IMR-90 (cell line): ENCODE data around the gene SEMA3C. TPM values are rescaled to one million over a fixed set of nuclear protein-coding genes. Genes with fewer than 3 reads are reported as not detected.

ENCODE experiments used
- ATAC-seq: fragments of 200-7000 bp; cut with Tn5 transposase; 2 replicates; pipeline ENCODE4 v1.9.1; 2020; ENCODE audit warnings: low read depth, mild to moderate bottlenecking, moderate library complexity
- BruUV-seq: library from RNA; stranded (reverse); fragments of 400-500 nt; replicated peaks from 2 replicates; lab custom pipeline; 2021; lab: Mats Ljungman, UMichigan
- CTCF ChIA-PET: fragments of 300-600 bp; formaldehyde crosslinking; extraction: SDS; loops from one replicate; lab custom pipeline; 2021; ENCODE audit warnings: antibody characterized with exemption; lab: Yijun Ruan, JAX
- POLR2A ChIA-PET: fragments of 300-600 bp; sonication (Branson Sonifier 250); formaldehyde crosslinking; loops from one replicate; lab custom pipeline; 2022; ENCODE audit warnings: antibody characterized with exemption; ENCODE audit not compliant: unreplicated experiment; lab: Charles Lee
- DNase-seq: peaks from one replicate; pipeline ENCODE4 v3.0.0; 2013
- H2AFZ ChIP-seq: replicated peaks from 2 replicates; pipeline ENCODE3; 2013; ENCODE audit warnings: low read length, mild to moderate bottlenecking; ENCODE audit not compliant: poor library complexity
- H2AK5ac ChIP-seq: 2 replicates; pipeline ENCODE4 v1.6.1; 2013; ENCODE audit warnings: low read depth, low read length, inconsistent platforms
- H2AK9ac ChIP-seq: replicated peaks from 2 replicates; pipeline ENCODE3; 2013; ENCODE audit warnings: mild to moderate bottlenecking, low read depth, low read length, moderate library complexity; ENCODE audit not compliant: poor library complexity
- H2BK120ac ChIP-seq: 2 replicates; pipeline ENCODE4 v1.6.1; 2013; ENCODE audit warnings: low read depth, low read length, inconsistent platforms
- H2BK15ac ChIP-seq: 3 replicates; pipeline ENCODE4 v1.6.1; 2013; ENCODE audit warnings: low read depth, low read length, inconsistent platforms
- H2BK20ac ChIP-seq: 2 replicates; pipeline ENCODE4 v1.6.1; 2013; ENCODE audit warnings: low read depth, mild to moderate bottlenecking, inconsistent platforms, low read length, moderate library complexity
- H2BK5ac ChIP-seq: 2 replicates; pipeline ENCODE4 v1.6.1; 2013; ENCODE audit warnings: mild to moderate bottlenecking, low read depth, low read length, inconsistent platforms; ENCODE audit not compliant: poor library complexity, severe bottlenecking
- H3K14ac ChIP-seq: replicated peaks from 2 replicates; pipeline ENCODE4 v1.6.1; 2013; ENCODE audit warnings: low read depth, low read length, inconsistent platforms
- H3K18ac ChIP-seq: 2 replicates; pipeline ENCODE4 v1.6.1; 2013; ENCODE audit warnings: low read depth, low read length, control low read depth
- H3K23ac ChIP-seq: 2 replicates; pipeline ENCODE4 v1.6.1; 2013; ENCODE audit warnings: low read depth, low read length, inconsistent platforms
- H3K27ac ChIP-seq: 2 replicates; pipeline ENCODE4 v1.5.1; 2013; ENCODE audit warnings: mild to moderate bottlenecking, control low read depth, low read length; ENCODE audit not compliant: insufficient read depth
- H3K27me3 ChIP-seq: 2 replicates; pipeline ENCODE4 v1.6.1; 2013; ENCODE audit warnings: low read length; ENCODE audit not compliant: control insufficient read depth, insufficient read depth
- H3K36me3 ChIP-seq: 2 replicates; pipeline ENCODE4 v1.6.1; 2013; ENCODE audit warnings: low read length, mixed read lengths; ENCODE audit not compliant: control insufficient read depth, insufficient read depth
- H3K4ac ChIP-seq: 2 replicates; pipeline ENCODE4 v1.6.1; 2013; ENCODE audit warnings: low read depth, low read length, inconsistent platforms
- H3K4me1 ChIP-seq: 2 replicates; pipeline ENCODE4 v1.6.1; 2013; ENCODE audit warnings: low read length, mixed read lengths; ENCODE audit not compliant: control insufficient read depth, insufficient read depth
- H3K4me2 ChIP-seq: 2 replicates; pipeline ENCODE4 v1.6.1; 2013; ENCODE audit warnings: low read depth, mild to moderate bottlenecking, control low read depth, low read length, moderate library complexity
- H3K4me3 ChIP-seq: 2 replicates; pipeline ENCODE4 v1.5.1; 2013; ENCODE audit warnings: low read depth, mild to moderate bottlenecking, control low read depth, low read length, moderate library complexity; ENCODE audit not compliant: insufficient read depth
- H3K56ac ChIP-seq: 2 replicates; pipeline ENCODE4 v1.6.1; 2013; ENCODE audit warnings: low read length, inconsistent platforms; ENCODE audit not compliant: insufficient read depth; ENCODE audit errors: extremely low read depth
- H3K79me1 ChIP-seq, 2 experiments: 2 replicates each; pipeline ENCODE4 v1.6.1; 2013; ENCODE audit warnings: low read length in 2 of 2, inconsistent platforms in 1 of 2, low read depth in 1 of 2
- H3K9ac ChIP-seq: 2 replicates; pipeline ENCODE4 v1.6.1; 2013; ENCODE audit warnings: low read depth, low read length, control low read depth
- H3K9me1 ChIP-seq: 2 replicates; pipeline ENCODE4 v1.6.1; 2013; ENCODE audit warnings: low read length, inconsistent platforms; ENCODE audit not compliant: insufficient read depth
- H3K9me3 ChIP-seq: 2 replicates; pipeline ENCODE4 v1.6.1; 2013; ENCODE audit warnings: low read length; ENCODE audit not compliant: control insufficient read depth, insufficient read depth
- H4K20me1 ChIP-seq: 2 replicates; pipeline ENCODE4 v1.6.1; 2013; ENCODE audit warnings: low read length, inconsistent platforms; ENCODE audit not compliant: insufficient read depth
- H4K5ac ChIP-seq: 2 replicates; pipeline ENCODE4 v1.6.1; 2013; ENCODE audit warnings: mild to moderate bottlenecking, low read depth, low read length, control low read depth
- H4K8ac ChIP-seq, 2 experiments: 2 replicates each; pipeline ENCODE4 v1.6.1; 2013; ENCODE audit warnings: low read depth in 2 of 2, low read length in 2 of 2, control low read depth in 1 of 2, inconsistent platforms in 1 of 2
- H4K91ac ChIP-seq: 2 replicates; pipeline ENCODE4 v1.6.1; 2013; ENCODE audit warnings: low read depth, low read length, inconsistent platforms; ENCODE audit not compliant: insufficient read depth
- BHLHE40 ChIP-seq: fragments of 150-350 bp; IDR thresholded peaks from 2 replicates; pipeline ENCODE4 v1.6.1; 2016; ENCODE audit warnings: mild to moderate bottlenecking, low read depth, low read length
- CEBPB ChIP-seq: IDR thresholded peaks from 2 replicates; pipeline ENCODE4 v1.6.1; 2012; ENCODE audit warnings: low read depth, low read length, improper control_type of control experiment
- CTCF ChIP-seq: conservative IDR thresholded peaks from 2 replicates; pipeline ENCODE4 v1.5.1; 2012; ENCODE audit warnings: mild to moderate bottlenecking, low read depth, low read length, improper control_type of control experiment
- ELK1 ChIP-seq: fragments of 150-350 bp; IDR thresholded peaks from 2 replicates; pipeline ENCODE4 v1.6.1; 2016; ENCODE audit warnings: low read depth, mild to moderate bottlenecking, low read length, moderate library complexity, borderline replicate concordance
- FOS ChIP-seq: fragments of 150-350 bp; IDR thresholded peaks from 2 replicates; pipeline ENCODE4 v1.6.1; 2016; ENCODE audit warnings: low read depth, low read length
- MAFK ChIP-seq: IDR thresholded peaks from 2 replicates; pipeline ENCODE4 v1.6.1; 2012; ENCODE audit warnings: low read depth, low read length, improper control_type of control experiment
- MAZ ChIP-seq: IDR thresholded peaks from 2 replicates; pipeline ENCODE4 v1.6.1; 2012; ENCODE audit warnings: low read depth, mild to moderate bottlenecking, low read length, improper control_type of control experiment, moderate library complexity, borderline replicate concordance
- MXI1 ChIP-seq: IDR thresholded peaks from 2 replicates; pipeline ENCODE4 v1.6.1; 2012; ENCODE audit warnings: low read depth, mild to moderate bottlenecking, low read length, moderate library complexity, borderline replicate concordance
- POLR2A ChIP-seq: IDR thresholded peaks from 2 replicates; pipeline ENCODE4 v1.6.1; 2012; ENCODE audit warnings: mild to moderate bottlenecking, low read depth, low read length
- RAD21 ChIP-seq: IDR thresholded peaks from 2 replicates; pipeline ENCODE4 v1.6.1; 2012; ENCODE audit warnings: low read length, improper control_type of control experiment
- RFX5 ChIP-seq: IDR thresholded peaks from 2 replicates; pipeline ENCODE4 v1.8.0; 2012; ENCODE audit warnings: low read depth, mild to moderate bottlenecking, low read length, moderate library complexity
- SMC3 ChIP-seq: fragments of 150-350 bp; IDR thresholded peaks from 2 replicates; pipeline ENCODE4 v1.6.1; 2016; ENCODE audit warnings: low read depth, mild to moderate bottlenecking, antibody characterized with exemption, low read length, moderate library complexity
- USF2 ChIP-seq: fragments of 150-350 bp; IDR thresholded peaks from 2 replicates; pipeline ENCODE4 v1.6.1; 2017; ENCODE audit warnings: mild to moderate bottlenecking, antibody characterized with exemption, low read length, low read depth
- WGBS, 2 experiments: methylation state at CpG; one replicate each; pipeline versions ENCODE4 v1.1.5 to v1.1.7; 2013; ENCODE audit warnings: missing lambda C conversion rate in 2 of 2; ENCODE audit not compliant: insufficient read length in 1 of 2; ENCODE audit errors: extremely low coverage in 2 of 2; 5-methylcytosine and 5-hydroxymethylcytosine counted together
- dilution Hi-C: fragments of 300-500 bp; cut with HindIII; formaldehyde crosslinking; loops from one replicate; pipeline ENCODE4 v1.14.3; 2018; ENCODE audit warnings: low sequenced_read_pairs; ENCODE audit not compliant: unreplicated experiment
- in situ Hi-C: fragments of 300-500 bp; cut with MboI; formaldehyde crosslinking; loops from 3 replicates; pipeline ENCODE4 v1.14.3; 2019; ENCODE audit warnings: low sequenced_read_pairs, inconsistent platforms, mixed read lengths
- intact Hi-C: fragments of 100-400 bp; cut with micrococcal nuclease; formaldehyde crosslinking; loops from 2 replicates; pipeline ENCODE4 v1.10.0; 2022
- polyA plus RNA-seq, 3 experiments: library from polyadenylated mRNA; depleted of rRNA; stranded (reverse); fragments of >200 nt; gene quantifications; 2 replicates each; pipeline ENCODE4 v1.2.3, GENCODE V29; 2012; ENCODE audit warnings: low replicate concordance in 1 of 3
- total RNA-seq: library from RNA; depleted of rRNA; stranded (reverse); fragments of >200 nt; gene quantifications from 2 replicates; pipeline ENCODE4 v1.2.3, GENCODE V29; 2012

Gene SEMA3C
- total and polyA plus RNA-seq, 2 of the 4 experiments (the other 2 are of a cell fraction) = 21.2 to 97.1 TPM

GRCh38 chr7:80858141-80858903 lies 60.5 kb downstream of the SEMA3C start:
- Histone ChIP-seq H3K9me1 (no peaks in the 10 kb centered on the region; the same call in 1 of the 2 replicates), H2BK5ac (peak overlapping the region; percentile 71), H4K91ac (no peak overlapping the region), H2BK15ac (no peak overlapping the region; the same call in 2 of the 3 replicates), H3K36me3 (no peaks in the 10 kb centered on the region), H3K14ac (0 out of 2 replicates have a peak overlapping the region, but pooled peaks have one; percentile 17), H3K4ac (peak overlapping the region; percentile 5; the same call in 1 of the 2 replicates), H3K56ac (no peak overlapping the region), H4K20me1 (no peaks in the 10 kb centered on the region), H3K4me2 (peak overlapping the region; percentile 78; the same call in 1 of the 2 replicates), H3K9ac (no peak overlapping the region), H3K4me1 (peaks cover 8% of the 10 kb centered on the region), H2BK120ac (no peak overlapping the region), H3K18ac (peak overlapping the region; percentile 71; the same call in 1 of the 2 replicates), H3K79me1 (peaks cover 14 to 28% of the 10 kb centered on the region in 2 experiments), H2AK9ac (no peak overlapping the region), H2AFZ (no peak overlapping the region), H2AK5ac (no peak overlapping the region), H3K4me3 (no peak overlapping the region), H4K5ac (no peak overlapping the region), H3K27me3 (no peaks in the 10 kb centered on the region), H3K27ac (peak overlapping the region; percentile 8; the same call in 1 of the 2 replicates), H3K23ac (no peak overlapping the region), H3K9me3 (no peaks in the 10 kb centered on the region), H4K8ac (peak overlapping the region in 1 of 2 experiments; percentile 49; a peak in 1 of 4 replicates), H2BK20ac (peak overlapping the region; percentile 3; the same call in 1 of the 2 replicates)
- DNase-seq (peak; percentile 74), ATAC-seq (peak; percentile 65)
- no peak for TF ChIP-seq MXI1
- no peak for TF ChIP-seq POLR2A
- TF ChIP-seq ELK1 = no peak
- no peak for TF ChIP-seq FOS
- TF ChIP-seq MAZ = no peak
- TF ChIP-seq SMC3 = no peak
- no peak for TF ChIP-seq CEBPB
- no peak; the same call in 1 of the 2 replicates for TF ChIP-seq BHLHE40
- TF ChIP-seq RFX5 = no peak
- no peak for TF ChIP-seq MAFK
- no peak for TF ChIP-seq RAD21
- no peak for TF ChIP-seq CTCF
- TF ChIP-seq USF2 = no peak
- ChIA-PET CTCF (interaction anchor here (1.2 kb wide), 1 partner anchor 59 kb away, joined by 7 read pairs; no protein-coding TSS in a partner anchor), POLR2A (no interaction called here)
- no CpG with 5 or more reads among the region's 3 CpGs for WGBS, 2 experiments
- in situ Hi-C loops (no loop called here), intact Hi-C loops (loop anchor here (2.0 kb wide), 1 partner anchor 24 kb away; no protein-coding TSS in a partner anchor), dilution Hi-C loops (no loop called here)
- BruUV-seq = no TSS peak
